Right ventricle myocardium inferior (tissue), 1 donor: ENCODE results near the gene PLXNA2. TPM values are rescaled to one million over a fixed set of nuclear protein-coding genes. Genes with fewer than 3 reads are reported as not detected.

Experiments
- ATAC-seq: fragments of 200-7000 bp; cut with Tn5 transposase; one replicate; pipeline ENCODE4 v1.9.1; 2020; ENCODE audit warnings: mild to moderate bottlenecking, moderate library complexity
- DNase-seq: peaks from one replicate; pipeline ENCODE4 v3.0.0; 2021; ENCODE audit errors: missing footprints
- intact Hi-C: fragments of 100-400 bp; cut with DNase I; formaldehyde crosslinking; loops from one replicate; pipeline ENCODE4 v1.11.0; 2022
- total RNA-seq: library from RNA; stranded (reverse); fragmentation: NEBNext Ultra II Directional; extraction: Animal tissue kit (Norgen Biotek cat#: 25700); gene quantifications from one replicate; pipeline ENCODE4 v1.2.1, GENCODE V29; 2021
- donor health status: DM: no; HTN: yes; CAD: no; lungs with severe emphysema.

PLXNA2 gene
- total RNA-seq, 1 donor from 2014 or later: 15.3 TPM

- ATAC-seq: no peak
- no peak for DNase-seq
- intact Hi-C loops: no loop called here
These were observed 24.6 kb upstream of the PLXNA2 start for GRCh38 chr1:208268541-208269337.

- intact Hi-C loops: no loop called here
- ATAC-seq (no peak), DNase-seq (no peak)
These were observed 21.3 kb upstream of the PLXNA2 start for GRCh38 chr1:208265525-208265924.

- intact Hi-C loops: no loop called here
- peak; percentile 26 for ATAC-seq
- DNase-seq: no peak
These were observed 20.9 kb upstream of the PLXNA2 start for GRCh38 chr1:208265122-208265469.

GRCh38 chr1:208264469-208265121, 20.4 kb upstream of the PLXNA2 start:
- DNase-seq: no peak
- intact Hi-C loops: no loop called here
- ATAC-seq: peak; percentile 77

GRCh38 chr1:208261874-208262273, 17.7 kb upstream of the PLXNA2 start:
- ATAC-seq (no peak), DNase-seq (no peak)
- intact Hi-C loops: no loop called here

GRCh38 chr1:208258277-208258676, 14.1 kb upstream of the PLXNA2 start:
- DNase-seq: no peak
- intact Hi-C loops: no loop called here
- no peak for ATAC-seq

GRCh38 chr1:208257351-208257750, 13.2 kb upstream of the PLXNA2 start:
- intact Hi-C loops: no loop called here
- no peak for ATAC-seq
- DNase-seq: no peak

- no peak for ATAC-seq
These were observed 12.4 kb upstream of the PLXNA2 start for GRCh38 chr1:208256556-208256955.

GRCh38 chr1:208256091-208256490, 11.9 kb upstream of the PLXNA2 start:
- DNase-seq (no peak), ATAC-seq (no peak)
- intact Hi-C loops: no loop called here

More at GRCh38 chr1:208256556-208256955, 12.4 kb upstream of the PLXNA2 start:
- no peak for DNase-seq
- intact Hi-C loops: no loop called here

GRCh38 chr1:208254862-208255261, 10.7 kb upstream of the PLXNA2 start:
- ATAC-seq (no peak), DNase-seq (no peak)
- intact Hi-C loops: no loop called here

- intact Hi-C loops: no loop called here
- ATAC-seq: no peak
These were observed 10.2 kb upstream of the PLXNA2 start for GRCh38 chr1:208254376-208254775.

GRCh38 chr1:208252836-208253576, 8.8 kb upstream of the PLXNA2 start:
- no peak for DNase-seq
- peak; percentile 11 for ATAC-seq
- intact Hi-C loops: loop anchor here (2.0 kb wide), 1 partner anchor 232 kb away; no protein-coding TSS in a partner anchor

More at GRCh38 chr1:208254376-208254775, 10.2 kb upstream of the PLXNA2 start:
- no peak for DNase-seq

- intact Hi-C loops: loop anchor here (2.0 kb wide), 1 partner anchor 231 kb away; no protein-coding TSS in a partner anchor
- ATAC-seq (peak; percentile 54), DNase-seq (peak; percentile 64)
These were observed 8.0 kb upstream of the PLXNA2 start for GRCh38 chr1:208251911-208252835.

GRCh38 chr1:208251015-208251414, 6.8 kb upstream of the PLXNA2 start:
- no peak for ATAC-seq
- intact Hi-C loops: no loop called here

GRCh38 chr1:208250613-208251012, 6.4 kb upstream of the PLXNA2 start:
- ATAC-seq: no peak
- DNase-seq: no peak
- intact Hi-C loops: no loop called here

More at GRCh38 chr1:208251015-208251414, 6.8 kb upstream of the PLXNA2 start:
- no peak for DNase-seq

- DNase-seq: no peak
- ATAC-seq: no peak
- intact Hi-C loops: loop anchor here (5.0 to 10.0 kb wide), 2 partner anchors 212 to 364 kb away; no protein-coding TSS in a partner anchor
These were observed 5.0 kb upstream of the PLXNA2 start for GRCh38 chr1:208248991-208249696.

GRCh38 chr1:208248307-208248801, 4.2 kb upstream of the PLXNA2 start:
- ATAC-seq (no peak), DNase-seq (no peak)
- intact Hi-C loops: loop anchor here (5.0 to 10.0 kb wide), 2 partner anchors 211 to 364 kb away; no protein-coding TSS in a partner anchor
